Mucosa of stomach (tissue), 1 donor: ENCODE results near the gene PCED1B.
"Not testable (repeated sequence)": the region's sequence is repeated elsewhere in the genome, so short reads cannot be mapped to it uniquely, and the experiment has no call there.

Source experiments
- H3K27me3 ChIP-seq: one replicate; pipeline ENCODE4 v1.7.0; 2013; ENCODE audit warnings: mild to moderate bottlenecking, low read length; ENCODE audit not compliant: control insufficient read depth, insufficient read depth
- H3K36me3 ChIP-seq: one replicate; pipeline ENCODE4 v1.7.0; 2013; ENCODE audit warnings: low read length; ENCODE audit not compliant: control insufficient read depth, insufficient read depth
- H3K4me1 ChIP-seq: one replicate; pipeline ENCODE4 v1.7.0; 2013; ENCODE audit warnings: mild to moderate bottlenecking, low read length; ENCODE audit not compliant: control insufficient read depth, insufficient read depth
- H3K4me3 ChIP-seq: one replicate; pipeline ENCODE4 v1.7.0; 2013; ENCODE audit warnings: low read length
- H3K9ac ChIP-seq: one replicate; pipeline ENCODE4 v1.7.0; 2013; ENCODE audit warnings: mild to moderate bottlenecking, low read length, moderate library complexity
- H3K9me3 ChIP-seq: one replicate; pipeline ENCODE4 v1.7.0; 2013; ENCODE audit warnings: mild to moderate bottlenecking, low read length, moderate library complexity; ENCODE audit not compliant: control insufficient read depth
- donor health status: Pancreatic carcinoma.

The PCED1B gene

GRCh38 chr12:47270782-47271664 is 191.6 kb downstream of the PCED1B start:
- no peaks in the 10 kb centered on the region for H3K9me3 ChIP-seq
- H3K36me3 ChIP-seq: no peaks in the 10 kb centered on the region
- no peak overlapping the region for H3K4me3 ChIP-seq
- no peak overlapping the region for H3K9ac ChIP-seq
- no peaks in the 10 kb centered on the region for H3K4me1 ChIP-seq
- H3K27me3 ChIP-seq: no peaks in the 10 kb centered on the region

- Histone ChIP-seq H3K9me3 (no peaks in the 10 kb centered on the region), H3K4me3 (no peak overlapping the region), H3K36me3 (no peaks in the 10 kb centered on the region), H3K27me3 (no peaks in the 10 kb centered on the region), H3K4me1 (peaks cover 8% of the 10 kb centered on the region), H3K9ac (no peak overlapping the region)
Observed at GRCh38 chr12:47271800-47272239, 192.4 kb downstream of the PCED1B start.

GRCh38 chr12:47272412-47273190 is 193.2 kb downstream of the PCED1B start:
- Histone ChIP-seq H3K36me3 (no peaks in the 10 kb centered on the region), H3K4me3 (no peak overlapping the region), H3K9ac (no peak overlapping the region), H3K4me1 (peaks cover 16% of the 10 kb centered on the region), H3K27me3 (no peaks in the 10 kb centered on the region), H3K9me3 (no peaks in the 10 kb centered on the region)

GRCh38 chr12:47273191-47273626 is 193.8 kb downstream of the PCED1B start:
- H3K4me1 ChIP-seq: peaks cover 21% of the 10 kb centered on the region
- no peak overlapping the region for H3K4me3 ChIP-seq
- H3K9ac ChIP-seq: no peak overlapping the region
- H3K9me3 ChIP-seq: no peaks in the 10 kb centered on the region
- no peaks in the 10 kb centered on the region for H3K36me3 ChIP-seq
- no peaks in the 10 kb centered on the region for H3K27me3 ChIP-seq

GRCh38 chr12:47274760-47275159 is 195.3 kb downstream of the PCED1B start:
- Histone ChIP-seq H3K27me3 (no peaks in the 10 kb centered on the region), H3K4me3 (no peak overlapping the region), H3K36me3 (no peaks in the 10 kb centered on the region), H3K4me1 (peaks cover 21% of the 10 kb centered on the region), H3K9me3 (no peaks in the 10 kb centered on the region), H3K9ac (no peak overlapping the region)

- Histone ChIP-seq H3K36me3 (no peaks in the 10 kb centered on the region), H3K9me3 (no peaks in the 10 kb centered on the region), H3K9ac (no peak overlapping the region), H3K27me3 (no peaks in the 10 kb centered on the region), H3K4me1 (peaks cover 21% of the 10 kb centered on the region), H3K4me3 (no peak overlapping the region)
Observed at GRCh38 chr12:47276253-47276620, 196.8 kb downstream of the PCED1B start.

GRCh38 chr12:47276621-47277309 is 197.3 kb downstream of the PCED1B start:
- Histone ChIP-seq H3K9me3 (no peaks in the 10 kb centered on the region), H3K9ac (no peak overlapping the region), H3K4me3 (no peak overlapping the region), H3K27me3 (no peaks in the 10 kb centered on the region), H3K4me1 (peaks cover 21% of the 10 kb centered on the region), H3K36me3 (no peaks in the 10 kb centered on the region)

GRCh38 chr12:47277972-47278448 is 198.6 kb downstream of the PCED1B start:
- Histone ChIP-seq H3K36me3 (no peaks in the 10 kb centered on the region), H3K9me3 (no peaks in the 10 kb centered on the region), H3K4me1 (peaks cover 21% of the 10 kb centered on the region), H3K9ac (no peak overlapping the region), H3K4me3 (no peak overlapping the region), H3K27me3 (no peaks in the 10 kb centered on the region)

GRCh38 chr12:47279758-47280157 is 200.3 kb downstream of the PCED1B start:
- H3K4me3 ChIP-seq, H3K9ac ChIP-seq, H3K27me3 ChIP-seq, H3K9me3 ChIP-seq, H3K36me3 ChIP-seq: not testable (repeated sequence)
- H3K4me1 ChIP-seq: peaks cover 21% of the 10 kb centered on the region

- no peaks in the 10 kb centered on the region for H3K9me3 ChIP-seq
- no peak overlapping the region for H3K9ac ChIP-seq
- no peak overlapping the region for H3K4me3 ChIP-seq
- no peaks in the 10 kb centered on the region for H3K27me3 ChIP-seq
- H3K4me1 ChIP-seq: peaks cover 21% of the 10 kb centered on the region
- H3K36me3 ChIP-seq: no peaks in the 10 kb centered on the region
Observed at GRCh38 chr12:47280543-47281300, 201.3 kb downstream of the PCED1B start.

GRCh38 chr12:47281667-47282171 is 202.3 kb downstream of the PCED1B start:
- H3K4me1 ChIP-seq: peaks cover 14% of the 10 kb centered on the region
- H3K36me3 ChIP-seq: no peaks in the 10 kb centered on the region
- no peak overlapping the region for H3K4me3 ChIP-seq
- no peaks in the 10 kb centered on the region for H3K9me3 ChIP-seq
- H3K9ac ChIP-seq: no peak overlapping the region
- no peaks in the 10 kb centered on the region for H3K27me3 ChIP-seq
